Measurements from ENCODE around the gene TARBP2.

Gene TARBP2

GRCh38 chr12:53523131-53523530 is 22.0 kb downstream of the TARBP2 start:
- Histone ChIP-seq H3K27me3 (ENCODE audit: control insufficient read depth, low read length) (no peaks in the 10 kb centered on the region), H3K27ac (ENCODE audit: low read depth, low read length) (no peak overlapping the region), H3F3A (ENCODE audit: control insufficient read depth, insufficient read depth) (no peaks in the 10 kb centered on the region), H3K9me3 (ENCODE audit: control insufficient read depth, insufficient read depth, low read length) (no peaks in the 10 kb centered on the region), H4K20me1 (ENCODE audit: control insufficient read depth, insufficient read depth, low read depth, low read length) (no peaks in the 10 kb centered on the region), H3K4me2 (ENCODE audit: low read length) (no peak overlapping the region), H3K4me1 (ENCODE audit: control insufficient read depth, low read length) (no peaks in the 10 kb centered on the region), H3K79me2 (ENCODE audit: control insufficient read depth, low read length) (no peaks in the 10 kb centered on the region), H3K36me3 (ENCODE audit: control insufficient read depth, low read length) (peaks cover 19% of the 10 kb centered on the region), H3K4me3 (ENCODE audit: low read length) (no peak overlapping the region), H3K9me2 (replicated peaks; ENCODE audit: control insufficient read depth, low read length) (no peaks in the 10 kb centered on the region)
- TF ChIP-seq CTCF (IDR thresholded peaks at IDR 0.05; ENCODE audit: low read depth, low read length, poor library complexity, severe bottlenecking), result no peak
- TF ChIP-seq EZH2phosphoT487 (IDR thresholded peaks at IDR 0.05; ENCODE audit: borderline replicate concordance, low read length), result no peak

GRCh38 chr12:53524476-53524875 is 23.4 kb downstream of the TARBP2 start:
- Histone ChIP-seq H3K27me3 (ENCODE audit: control insufficient read depth, low read length) (no peaks in the 10 kb centered on the region), H3K4me3 (ENCODE audit: low read length) (no peak overlapping the region), H3K4me1 (ENCODE audit: control insufficient read depth, low read length) (no peaks in the 10 kb centered on the region), H3F3A (ENCODE audit: control insufficient read depth, insufficient read depth) (no peaks in the 10 kb centered on the region), H3K4me2 (ENCODE audit: low read length) (no peak overlapping the region), H3K79me2 (ENCODE audit: control insufficient read depth, low read length) (no peaks in the 10 kb centered on the region), H3K9me2 (replicated peaks; ENCODE audit: control insufficient read depth, low read length) (no peaks in the 10 kb centered on the region), H4K20me1 (ENCODE audit: control insufficient read depth, insufficient read depth, low read depth, low read length) (no peaks in the 10 kb centered on the region), H3K27ac (ENCODE audit: low read depth, low read length) (no peak overlapping the region), H3K36me3 (ENCODE audit: control insufficient read depth, low read length) (peaks cover 19% of the 10 kb centered on the region), H3K9me3 (ENCODE audit: control insufficient read depth, insufficient read depth, low read length) (no peaks in the 10 kb centered on the region)
- TF ChIP-seq EZH2phosphoT487 (IDR thresholded peaks at IDR 0.05; ENCODE audit: borderline replicate concordance, low read length) (no peak), CTCF (IDR thresholded peaks at IDR 0.05; ENCODE audit: low read depth, low read length, poor library complexity, severe bottlenecking) (no peak)

GRCh38 chr12:53530061-53530460 is 29.0 kb downstream of the TARBP2 start:
- H3F3A ChIP-seq (ENCODE audit: control insufficient read depth, insufficient read depth), result no peaks in the 10 kb centered on the region
- H3K79me2 ChIP-seq (ENCODE audit: control insufficient read depth, low read length), result no peaks in the 10 kb centered on the region
- H3K9me3 ChIP-seq (ENCODE audit: control insufficient read depth, insufficient read depth, low read length), result no peaks in the 10 kb centered on the region
- peaks cover 14% of the 10 kb centered on the region for H3K36me3 ChIP-seq (ENCODE audit: control insufficient read depth, low read length)
- H3K9me2 ChIP-seq (replicated peaks; ENCODE audit: control insufficient read depth, low read length), result no peaks in the 10 kb centered on the region
- H3K27ac ChIP-seq (ENCODE audit: low read depth, low read length), result no peak overlapping the region
- H3K4me2 ChIP-seq (ENCODE audit: low read length), result no peak overlapping the region
- no peaks in the 10 kb centered on the region for H3K4me1 ChIP-seq (ENCODE audit: control insufficient read depth, low read length)
- H3K27me3 ChIP-seq (ENCODE audit: control insufficient read depth, low read length), result no peaks in the 10 kb centered on the region
- no peaks in the 10 kb centered on the region for H4K20me1 ChIP-seq (ENCODE audit: control insufficient read depth, insufficient read depth, low read depth, low read length)
- TF ChIP-seq EZH2phosphoT487 (IDR thresholded peaks at IDR 0.05; ENCODE audit: borderline replicate concordance, low read length) (no peak), CTCF (IDR thresholded peaks at IDR 0.05; ENCODE audit: low read depth, low read length, poor library complexity, severe bottlenecking) (no peak)
- H3K4me3 ChIP-seq (ENCODE audit: low read length), result no peak overlapping the region

GRCh38 chr12:53530920-53531319 is 29.8 kb downstream of the TARBP2 start:
- Histone ChIP-seq H3K27ac (ENCODE audit: low read depth, low read length) (no peak overlapping the region), H3F3A (ENCODE audit: control insufficient read depth, insufficient read depth) (no peaks in the 10 kb centered on the region), H3K9me2 (replicated peaks; ENCODE audit: control insufficient read depth, low read length) (no peaks in the 10 kb centered on the region), H3K4me2 (ENCODE audit: low read length) (no peak overlapping the region), H3K4me3 (ENCODE audit: low read length) (no peak overlapping the region), H3K79me2 (ENCODE audit: control insufficient read depth, low read length) (no peaks in the 10 kb centered on the region), H3K9me3 (ENCODE audit: control insufficient read depth, insufficient read depth, low read length) (no peaks in the 10 kb centered on the region), H3K4me1 (ENCODE audit: control insufficient read depth, low read length) (no peaks in the 10 kb centered on the region), H3K36me3 (ENCODE audit: control insufficient read depth, low read length) (peaks cover 14% of the 10 kb centered on the region), H3K27me3 (ENCODE audit: control insufficient read depth, low read length) (no peaks in the 10 kb centered on the region), H4K20me1 (ENCODE audit: control insufficient read depth, insufficient read depth, low read depth, low read length) (no peaks in the 10 kb centered on the region)
- TF ChIP-seq EZH2phosphoT487 (IDR thresholded peaks at IDR 0.05; ENCODE audit: borderline replicate concordance, low read length) (no peak), CTCF (IDR thresholded peaks at IDR 0.05; ENCODE audit: low read depth, low read length, poor library complexity, severe bottlenecking) (no peak)

Measured in DOHH2 (cell line).